BJ (cell line): Measurements from ENCODE around the gene ATE1. TPM values are rescaled to one million over a fixed set of nuclear protein-coding genes. Genes with fewer than 3 reads are reported as not detected.
A peak's percentile ranks its signal among the peaks of the same experiment; 100 is the strongest.
"Not testable (repeated sequence)": the region's sequence is repeated elsewhere in the genome, so short reads cannot be mapped to it uniquely, and the experiment has no call there.

Experiments
- CTCF ChIA-PET: fragments of 350-600 bp; formaldehyde crosslinking; extraction: SDS; loops from one replicate; lab custom pipeline; 2021; ENCODE audit warnings: antibody characterized with exemption, inconsistent platforms; lab: Yijun Ruan, JAX
- POLR2A ChIA-PET: fragments of 300-600 bp; sonication (Branson Sonifier 250); formaldehyde crosslinking; extraction: SDS; loops from one replicate; lab custom pipeline; 2021; ENCODE audit warnings: antibody characterized with exemption; lab: Charles Lee
- DNase-seq: peaks from one replicate; pipeline ENCODE4 v3.0.0-alpha.2; 2011; ENCODE audit warnings: low read depth
- H3K27me3 ChIP-seq: 2 replicates; pipeline ENCODE4 v1.6.0; 2011; ENCODE audit warnings: low read length; ENCODE audit not compliant: control insufficient read depth, insufficient read depth
- H3K36me3 ChIP-seq: 2 replicates; pipeline ENCODE4 v1.5.1; 2011; ENCODE audit warnings: low read length; ENCODE audit not compliant: control insufficient read depth, insufficient read depth
- H3K4me3 ChIP-seq: 2 replicates; pipeline ENCODE4 v1.5.1; 2011; ENCODE audit warnings: low read depth, mild to moderate bottlenecking, control low read depth, low read length
- polyA plus RNA-seq: library from polyadenylated mRNA; depleted of rRNA; stranded (reverse); fragments of >200 nt; gene quantifications from 2 replicates; pipeline ENCODE4 v1.2.3, GENCODE V29; 2011
- TF ChIP-seq, protein P1 (sequence below): IDR thresholded peaks from 2 replicates; pipeline ENCODE4 v1.5.1; 2011; ENCODE audit warnings: low read depth, mild to moderate bottlenecking, control low read depth, inconsistent platforms, low read length, moderate library complexity; ENCODE audit not compliant: insufficient read depth

Gene ATE1
- polyA plus RNA-seq, 1 experiment: 7.4 TPM

DNA sequence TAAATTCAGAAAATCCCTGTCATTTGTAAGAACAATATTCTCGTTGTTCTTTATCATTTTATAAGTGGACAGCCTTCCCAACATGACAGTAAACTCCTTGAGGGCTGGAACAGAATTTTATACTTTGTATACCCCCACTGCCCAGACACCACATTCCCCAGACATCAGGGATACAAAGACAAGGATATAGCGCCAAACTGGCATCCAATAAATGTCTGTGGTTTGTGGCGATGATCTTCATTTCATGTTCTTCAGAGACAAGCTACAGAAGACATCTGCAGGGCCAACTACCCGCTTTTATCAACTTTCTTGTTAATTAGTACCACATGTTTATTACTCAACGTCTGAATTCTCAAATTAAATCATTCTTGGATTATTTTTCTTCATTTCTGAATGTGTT lies 155.9 kb downstream of the ATE1 start:
- H3K4me3 ChIP-seq: no peak overlapping the region
- DNase-seq: peak; percentile 46
- TF ChIP-seq, protein P1, sequence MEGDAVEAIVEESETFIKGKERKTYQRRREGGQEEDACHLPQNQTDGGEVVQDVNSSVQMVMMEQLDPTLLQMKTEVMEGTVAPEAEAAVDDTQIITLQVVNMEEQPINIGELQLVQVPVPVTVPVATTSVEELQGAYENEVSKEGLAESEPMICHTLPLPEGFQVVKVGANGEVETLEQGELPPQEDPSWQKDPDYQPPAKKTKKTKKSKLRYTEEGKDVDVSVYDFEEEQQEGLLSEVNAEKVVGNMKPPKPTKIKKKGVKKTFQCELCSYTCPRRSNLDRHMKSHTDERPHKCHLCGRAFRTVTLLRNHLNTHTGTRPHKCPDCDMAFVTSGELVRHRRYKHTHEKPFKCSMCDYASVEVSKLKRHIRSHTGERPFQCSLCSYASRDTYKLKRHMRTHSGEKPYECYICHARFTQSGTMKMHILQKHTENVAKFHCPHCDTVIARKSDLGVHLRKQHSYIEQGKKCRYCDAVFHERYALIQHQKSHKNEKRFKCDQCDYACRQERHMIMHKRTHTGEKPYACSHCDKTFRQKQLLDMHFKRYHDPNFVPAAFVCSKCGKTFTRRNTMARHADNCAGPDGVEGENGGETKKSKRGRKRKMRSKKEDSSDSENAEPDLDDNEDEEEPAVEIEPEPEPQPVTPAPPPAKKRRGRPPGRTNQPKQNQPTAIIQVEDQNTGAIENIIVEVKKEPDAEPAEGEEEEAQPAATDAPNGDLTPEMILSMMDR: no peak
- ChIA-PET POLR2A (no interaction called here), CTCF (interaction anchor here (1.4 kb wide), 1 partner anchor 11 kb away, joined by 9 read pairs; no protein-coding TSS in a partner anchor)
- H3K27me3 ChIP-seq: no peaks in the 10 kb centered on the region
- H3K36me3 ChIP-seq: no peaks in the 10 kb centered on the region

DNA sequence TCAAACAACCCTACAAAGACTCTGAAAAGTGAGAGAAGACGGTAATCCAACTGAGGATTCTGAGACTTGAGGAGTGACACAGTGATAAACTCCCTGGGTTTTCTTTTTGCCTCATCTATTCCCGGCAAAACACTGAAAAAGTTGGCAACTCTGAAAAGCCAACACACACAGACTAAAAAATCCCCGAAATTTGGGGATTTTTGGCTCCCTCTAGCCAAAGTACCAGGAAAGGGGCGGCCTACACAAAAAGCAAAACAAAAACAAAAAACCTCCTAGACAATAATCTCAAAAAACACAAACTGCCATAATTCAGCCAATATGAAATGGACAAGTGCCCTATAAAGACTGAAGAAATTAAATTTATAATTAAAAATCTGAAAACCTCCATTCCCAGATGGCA lies 161.4 kb downstream of the ATE1 start:
- ChIA-PET CTCF (no interaction called here), POLR2A (no interaction called here)
- TF ChIP-seq, protein P1: no peak
- DNase-seq: no peak
- Histone ChIP-seq H3K36me3 (no peaks in the 10 kb centered on the region), H3K27me3 (no peaks in the 10 kb centered on the region), H3K4me3 (no peak overlapping the region)

DNA sequence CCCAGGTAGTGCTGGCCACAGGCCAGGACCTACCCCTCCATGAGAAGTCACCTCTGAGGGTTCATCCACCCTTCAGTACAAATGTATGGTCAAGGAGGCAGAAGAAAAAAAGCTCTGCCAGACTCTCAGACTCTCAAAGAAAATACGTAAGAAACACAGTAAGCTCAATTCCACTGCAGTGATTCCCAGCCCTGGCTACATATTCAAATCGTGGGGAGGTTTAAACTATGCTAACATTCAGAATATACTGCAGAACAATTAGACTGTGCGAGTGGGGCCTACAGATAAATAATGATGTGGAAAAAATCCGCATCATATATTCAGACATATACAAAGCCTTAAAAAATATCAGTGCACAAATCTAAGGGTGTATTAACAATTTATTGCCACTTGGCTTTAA lies 162.6 kb downstream of the ATE1 start:
- Histone ChIP-seq H3K36me3 (0 out of 2 replicates have a peak, but pooled peaks cover 1% of the 10 kb centered on the region), H3K4me3 (no peak overlapping the region), H3K27me3 (no peaks in the 10 kb centered on the region)
- TF ChIP-seq, protein P1: no peak
- DNase-seq: no peak
- ChIA-PET CTCF (no interaction called here), POLR2A (no interaction called here)

DNA sequence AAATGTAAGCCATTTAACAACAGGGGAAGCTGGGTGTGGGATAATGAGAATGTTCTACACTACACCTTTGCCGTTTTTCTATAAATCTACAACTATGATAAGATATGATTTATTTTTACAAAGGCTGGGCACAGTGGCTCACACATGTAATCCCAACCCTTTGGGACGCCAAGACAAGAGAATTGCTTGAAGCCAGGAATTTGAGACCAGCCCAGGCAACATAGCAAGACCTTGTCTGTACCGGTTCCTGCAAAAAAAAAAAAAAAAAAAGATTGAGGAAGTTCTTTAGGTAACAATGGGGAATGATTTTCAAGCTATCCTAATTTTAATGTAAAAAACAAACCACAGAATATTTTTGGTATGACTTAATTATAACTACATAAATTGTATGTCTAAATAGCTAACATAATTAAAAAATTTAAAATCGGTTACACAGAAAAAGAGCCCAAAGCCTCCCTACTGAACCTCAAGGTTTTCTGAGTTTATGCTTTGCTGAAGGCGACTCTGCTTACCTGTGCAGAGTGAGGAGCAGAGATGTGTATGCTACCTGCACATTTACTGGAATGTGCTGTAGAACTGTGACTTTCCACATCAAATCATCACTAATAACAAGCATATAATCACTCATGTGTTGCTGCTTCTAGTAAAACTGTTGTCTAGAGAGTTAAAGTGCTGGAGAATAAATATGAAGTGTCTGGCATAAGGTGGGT lies 163.4 kb downstream of the ATE1 start:
- ChIA-PET POLR2A (no interaction called here), CTCF (interaction anchor here (0.6 to 1.4 kb wide), 3 partner anchors 12 to 914 kb away, joined by 4 read pairs; no protein-coding TSS in a partner anchor)
- H3K27me3 ChIP-seq: no peaks in the 10 kb centered on the region
- no peak overlapping the region for H3K4me3 ChIP-seq
- no peak for DNase-seq
- TF ChIP-seq, protein P1: no peak
- H3K36me3 ChIP-seq: 0 out of 2 replicates have a peak, but pooled peaks cover 1% of the 10 kb centered on the region

DNA sequence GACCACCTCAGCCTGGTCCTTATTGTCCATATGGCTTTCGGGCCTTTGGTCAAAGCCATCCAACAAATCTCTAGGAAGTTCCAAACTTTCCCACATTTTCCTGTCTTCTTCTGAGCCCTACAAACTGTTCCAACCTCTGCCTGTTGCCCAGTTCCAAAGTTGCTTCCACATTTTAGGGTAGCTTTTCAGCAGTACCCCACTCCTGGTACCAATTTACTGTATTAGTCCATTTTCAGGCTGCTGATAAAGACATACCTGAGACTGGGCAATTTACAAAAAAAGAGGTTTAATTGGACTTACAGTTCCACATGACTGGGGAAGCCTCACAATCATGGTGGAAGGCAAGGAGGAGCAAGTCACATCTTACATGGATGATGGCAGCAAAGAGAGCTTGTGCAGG lies 170.6 kb downstream of the ATE1 start:
- H3K36me3 ChIP-seq, H3K27me3 ChIP-seq, DNase-seq, POLR2A ChIA-PET, CTCF ChIA-PET, H3K4me3 ChIP-seq: not testable (repeated sequence)

DNA sequence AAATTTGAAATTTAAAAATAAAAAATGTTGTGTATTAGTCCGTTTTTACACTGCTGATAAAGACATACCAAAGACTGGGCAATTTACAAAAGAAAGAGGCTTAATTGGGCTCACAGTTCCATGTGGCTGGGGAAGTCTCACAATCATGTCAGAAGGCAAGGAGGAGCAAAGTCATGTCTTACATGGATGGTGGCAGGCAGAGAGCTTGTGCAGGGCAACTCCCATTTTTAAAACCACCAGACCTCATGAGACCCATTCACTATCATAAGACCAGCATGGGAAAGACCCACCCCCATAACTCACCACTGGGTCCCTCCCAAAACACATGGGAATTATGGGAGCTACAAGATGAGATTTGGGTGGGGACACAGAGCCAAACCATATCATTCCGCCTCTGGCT lies 172.3 kb downstream of the ATE1 start:
- H3K4me3 ChIP-seq, POLR2A ChIA-PET, DNase-seq, H3K36me3 ChIP-seq, CTCF ChIA-PET, H3K27me3 ChIP-seq: not testable (repeated sequence)
